C4-2B (cell line): ENCODE measurements around the gene SOWAHC.
A peak's percentile ranks its signal among the peaks of the same experiment; 100 is the strongest.
"Not testable (repeated sequence)": the region's sequence is repeated elsewhere in the genome, so short reads cannot be mapped to it uniquely, and the experiment has no call there.

ENCODE experiments used
- H3K27ac ChIP-seq: fragments of 450-650 bp; 2 replicates; pipeline ENCODE4 v1.5.1; 2017
- CTCF ChIP-seq: fragments of 450-650 bp; conservative IDR thresholded peaks from 2 replicates; pipeline ENCODE4 v1.5.1; 2017; ENCODE audit warnings: mild to moderate bottlenecking
- ZFX ChIP-seq: fragments of 450-650 bp; IDR thresholded peaks from 2 replicates; pipeline ENCODE4 v1.6.1; 2017

SOWAHC gene

GRCh38 chr2:109638795-109639194 lies 24.6 kb downstream of the SOWAHC start:
- H3K27ac ChIP-seq: no peak overlapping the region

GRCh38 chr2:109640000-109640399 lies 25.8 kb downstream of the SOWAHC start:
- not testable (repeated sequence) for H3K27ac ChIP-seq

More at GRCh38 chr2:109638795-109639194, 24.6 kb downstream of the SOWAHC start:
- no peak for TF ChIP-seq ZFX
- no peak for TF ChIP-seq CTCF

GRCh38 chr2:109644571-109645275 lies 30.6 kb downstream of the SOWAHC start:
- no peak for TF ChIP-seq CTCF
- peak; percentile 28; the same call in 1 of the 2 replicates for TF ChIP-seq ZFX
- H3K27ac ChIP-seq: peak overlapping the region; percentile 69

- H3K27ac ChIP-seq: peak overlapping the region; percentile 69
- TF ChIP-seq CTCF (no peak), ZFX (no peak)
These were observed 31.4 kb downstream of the SOWAHC start for GRCh38 chr2:109645412-109646184.

- TF ChIP-seq CTCF (no peak), ZFX (no peak)
- no peak overlapping the region for H3K27ac ChIP-seq
These were observed 32.8 kb downstream of the SOWAHC start for GRCh38 chr2:109646961-109647360.

- TF ChIP-seq CTCF (no peak), ZFX (no peak)
- no peak overlapping the region for H3K27ac ChIP-seq
These were observed 33.5 kb downstream of the SOWAHC start for GRCh38 chr2:109647636-109648035.

- H3K27ac ChIP-seq: no peak overlapping the region
- TF ChIP-seq ZFX: no peak
- TF ChIP-seq CTCF: no peak
These were observed 33.9 kb downstream of the SOWAHC start for GRCh38 chr2:109648041-109648527.
